ENCODE measurements around the gene ZFYVE27. TPM values are rescaled to one million over a fixed set of nuclear protein-coding genes. Genes with fewer than 3 reads are reported as not detected.

ZFYVE27 gene
- total and polyA plus RNA-seq, 2 of the 4 experiments (the other 2 are of a cell fraction) = 13.1 to 22.2 TPM

- H3K14ac ChIP-seq (replicated peaks; ENCODE audit: low read depth, low read length) = no peak overlapping the region
- no peak overlapping the region for H3K4me3 ChIP-seq (ENCODE audit: insufficient read depth, low read depth, low read length)
- H3K4me2 ChIP-seq (ENCODE audit: low read depth, low read length) = no peak overlapping the region
- no peak overlapping the region for H3K56ac ChIP-seq (ENCODE audit: extremely low read depth, insufficient read depth, low read length)
- no peak overlapping the region for H3K27ac ChIP-seq (ENCODE audit: insufficient read depth, low read length)
- TF ChIP-seq NFE2L2 (IDR thresholded peaks at IDR 0.05; ENCODE audit: low read depth, low read length) (no peak), BHLHE40 (IDR thresholded peaks at IDR 0.05; ENCODE audit: low read depth, low read length) (no peak), RAD21 (IDR thresholded peaks at IDR 0.05; ENCODE audit: low read length) (no peak), CTCF (conservative IDR thresholded peaks at IDR 0.05; ENCODE audit: low read depth, low read length) (no peak), CHD1 (IDR thresholded peaks at IDR 0.05; ENCODE audit: low read depth, low read length) (no peak), USF2 (IDR thresholded peaks at IDR 0.05; ENCODE audit: low read depth, low read length) (no peak), RFX5 (IDR thresholded peaks at IDR 0.05; ENCODE audit: low read depth, low read length) (no peak), FOS (IDR thresholded peaks at IDR 0.05; ENCODE audit: low read depth, low read length) (no peak), ELK1 (IDR thresholded peaks at IDR 0.05; ENCODE audit: borderline replicate concordance, low read depth, low read length) (no peak), CEBPB (IDR thresholded peaks at IDR 0.05; ENCODE audit: low read depth, low read length) (no peak), RCOR1 (IDR thresholded peaks at IDR 0.05; ENCODE audit: insufficient replicate concordance, low read length) (no peak), POLR2A (IDR thresholded peaks at IDR 0.05; ENCODE audit: low read depth, low read length) (no peak), SMC3 (IDR thresholded peaks at IDR 0.05; ENCODE audit: low read depth, low read length) (no peak)
- no peak overlapping the region for H2AK9ac ChIP-seq (replicated peaks; ENCODE audit: low read depth, low read length, poor library complexity)
- H3K27me3 ChIP-seq (ENCODE audit: control insufficient read depth, insufficient read depth, low read length) = peaks cover 63% of the 10 kb centered on the region
- no peak overlapping the region for H4K8ac ChIP-seq (ENCODE audit: low read depth in 2 of 2, low read length in 2 of 2)
- no peak overlapping the region for H2AK5ac ChIP-seq (ENCODE audit: low read depth, low read length)
- H3K23ac ChIP-seq (ENCODE audit: low read depth, low read length) = no peak overlapping the region
- BruUV-seq (replicated peaks) = no TSS peak
- 58% methylated on average over 7 of the region's 10 CpGs; no CpG with 5 or more reads in 1 of the 2 experiments for WGBS, 2 experiments (ENCODE audit: extremely low coverage in 2 of 2, insufficient read length in 1 of 2)
- H3K9me1 ChIP-seq (ENCODE audit: insufficient read depth, low read length) = no peaks in the 10 kb centered on the region
- no peaks in the 10 kb centered on the region for H4K20me1 ChIP-seq (ENCODE audit: insufficient read depth, low read length)
- H2AFZ ChIP-seq (replicated peaks; ENCODE audit: low read length, poor library complexity) = no peak overlapping the region
- no peak overlapping the region for H2BK20ac ChIP-seq (ENCODE audit: low read depth, low read length)
- no peak overlapping the region for H4K91ac ChIP-seq (ENCODE audit: insufficient read depth, low read depth, low read length)
- H3K18ac ChIP-seq (ENCODE audit: low read depth, low read length) = no peak overlapping the region
- in situ Hi-C loops (cut with MboI; ENCODE audit: low sequenced_read_pairs) = loop anchor here (25.0 kb wide), 1 partner anchor 262 kb away; the partner anchor contains the start of gene CRTAC1
- no peaks in the 10 kb centered on the region for H3K79me1 ChIP-seq (ENCODE audit: low read depth in 1 of 2, low read length in 2 of 2)
- H3K4me1 ChIP-seq (ENCODE audit: control insufficient read depth, insufficient read depth, low read length) = 0 out of 2 replicates have a peak, but pooled peaks cover 2% of the 10 kb centered on the region
- DNase-seq = no peak
- H2BK120ac ChIP-seq (ENCODE audit: low read depth, low read length) = no peak overlapping the region
- no peak overlapping the region for H2BK15ac ChIP-seq (ENCODE audit: low read depth, low read length)
- ATAC-seq (ENCODE audit: low read depth) = no peak
- no peaks in the 10 kb centered on the region for H3K36me3 ChIP-seq (ENCODE audit: control insufficient read depth, insufficient read depth, low read length)
- intact Hi-C loops (cut with micrococcal nuclease) = no loop called here
- H4K5ac ChIP-seq (ENCODE audit: low read depth, low read length) = no peak overlapping the region
- no peak overlapping the region for H2BK5ac ChIP-seq (ENCODE audit: low read depth, low read length, poor library complexity, severe bottlenecking)
- no peak overlapping the region for H3K4ac ChIP-seq (ENCODE audit: low read depth, low read length)
- POLR2A ChIA-PET (ENCODE audit: unreplicated experiment) = no interaction called here
- dilution Hi-C loops (cut with HindIII; ENCODE audit: low sequenced_read_pairs, unreplicated experiment) = no loop called here
- CTCF ChIA-PET = no interaction called here
- no peak overlapping the region for H3K9ac ChIP-seq (ENCODE audit: low read depth, low read length)
- H3K9me3 ChIP-seq (ENCODE audit: control insufficient read depth, insufficient read depth, low read length) = no peaks in the 10 kb centered on the region
Measured at GRCh38 chr10:97774811-97775294, 37.9 kb downstream of the ZFYVE27 start.

Measured in IMR-90 (cell line).